Testis (tissue), 2 donors: ENCODE data around the gene POLR3E.

ENCODE experiments used
- CTCF ChIP-seq, 3 experiments: fragments of 450-650 bp in 2 of 3; fragments of 200-600 bp in 1 of 3; sonication (generic) in 1 of 3; IDR thresholded peaks; one replicate each; pipeline ENCODE4 v1.5.1; 2016 to 2019; ENCODE audit warnings: antibody characterized with exemption in 3 of 3, mild to moderate bottlenecking in 2 of 3, moderate library complexity in 1 of 3
- POLR2A ChIP-seq: fragments of 450-650 bp; IDR thresholded peaks from one replicate; pipeline ENCODE4 v1.6.1; 2017; ENCODE audit warnings: antibody characterized with exemption, mild to moderate bottlenecking, moderate library complexity

- TF ChIP-seq CTCF (IDR thresholded peaks at IDR 0.05) (no peak), POLR2A (no peak)
Measured at GRCh38 chr16:22297871-22298733, 893 bp downstream of the POLR3E start.
